ENCODE results near the gene CCL4L2.
"Not testable (repeated sequence)": the region's sequence is repeated elsewhere in the genome, so short reads cannot be mapped to it uniquely, and the experiment has no call there.

Gene CCL4L2

DNA sequence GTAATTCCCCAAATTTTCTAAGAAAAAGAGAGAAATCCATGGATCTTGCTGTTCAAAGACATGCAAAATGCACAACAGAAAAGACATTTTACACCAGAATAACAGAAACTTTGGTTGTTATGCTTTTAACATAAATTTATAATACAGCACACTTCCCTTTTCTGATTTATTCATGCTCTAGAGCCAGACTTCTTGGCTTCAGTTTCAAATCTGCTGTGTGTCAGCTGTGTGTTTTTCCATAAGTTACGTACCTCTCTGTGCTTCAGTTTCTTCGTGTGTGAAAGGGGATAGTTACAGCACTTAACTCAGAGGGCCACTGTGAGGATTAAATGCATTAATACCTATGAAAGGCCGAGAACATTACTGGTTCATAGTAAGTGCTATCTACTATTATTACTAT, 7.5 kb upstream of the CCL4L2 start:
- TF ChIP-seq SPI1 (IDR thresholded peaks at IDR 0.05; ENCODE audit: low read depth, low read length) (peak; percentile 62), POU2F2 (IDR thresholded peaks at IDR 0.05; ENCODE audit: low read depth, low read length) (no peak)
- DNase-seq (ENCODE audit: insufficient read length, low spot score) (no peak), FAIRE-seq (no peak)

DNA sequence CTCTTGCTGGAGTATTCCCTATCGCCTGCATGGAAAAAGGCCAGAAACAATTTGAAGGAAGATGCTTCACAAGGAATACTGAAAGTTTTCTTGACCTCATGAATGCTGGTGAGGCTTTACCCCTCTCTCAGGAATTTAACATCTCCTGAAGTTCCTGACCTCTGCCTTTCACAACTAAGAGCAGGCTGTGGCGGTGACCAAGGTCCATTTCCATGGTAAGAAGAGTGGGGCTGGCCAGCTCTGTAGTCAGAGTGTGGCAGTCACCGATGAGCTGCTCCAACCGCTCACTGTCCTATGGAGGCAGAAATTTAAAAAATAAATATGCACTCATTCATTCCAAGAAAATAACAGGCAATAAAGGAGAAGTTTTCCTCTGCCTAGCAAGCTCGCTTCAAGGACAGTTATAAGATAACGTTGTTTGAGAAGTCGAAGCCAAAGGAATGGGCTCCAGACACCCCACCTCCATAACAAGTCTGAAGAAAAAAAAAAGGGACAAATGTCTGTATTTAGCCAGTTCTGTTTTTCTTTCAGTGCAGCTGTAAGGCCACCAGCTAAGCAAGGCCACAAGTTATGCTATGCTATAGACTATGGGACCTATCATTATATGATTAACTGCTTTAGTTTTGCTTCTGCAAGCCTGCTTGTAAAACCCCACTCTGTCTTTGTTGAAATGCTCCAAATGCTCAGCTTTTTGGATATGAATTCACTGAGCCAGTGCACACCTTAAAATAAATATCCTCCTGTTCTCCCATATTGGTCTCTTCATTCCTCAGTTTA, 6.0 kb upstream of the CCL4L2 start:
- no peak for FAIRE-seq
- no peak for DNase-seq (ENCODE audit: insufficient read length, low spot score)
- TF ChIP-seq PAX5 (IDR thresholded peaks at IDR 0.05; ENCODE audit: insufficient read depth, low read length, severe bottlenecking): no peak
- TF ChIP-seq TAF1 (IDR thresholded peaks at IDR 0.05; ENCODE audit: low read depth, low read length): no peak
- no peak for TF ChIP-seq POLR2AphosphoS5 (IDR thresholded peaks at IDR 0.05; ENCODE audit: low read depth, low read length)

DNA sequence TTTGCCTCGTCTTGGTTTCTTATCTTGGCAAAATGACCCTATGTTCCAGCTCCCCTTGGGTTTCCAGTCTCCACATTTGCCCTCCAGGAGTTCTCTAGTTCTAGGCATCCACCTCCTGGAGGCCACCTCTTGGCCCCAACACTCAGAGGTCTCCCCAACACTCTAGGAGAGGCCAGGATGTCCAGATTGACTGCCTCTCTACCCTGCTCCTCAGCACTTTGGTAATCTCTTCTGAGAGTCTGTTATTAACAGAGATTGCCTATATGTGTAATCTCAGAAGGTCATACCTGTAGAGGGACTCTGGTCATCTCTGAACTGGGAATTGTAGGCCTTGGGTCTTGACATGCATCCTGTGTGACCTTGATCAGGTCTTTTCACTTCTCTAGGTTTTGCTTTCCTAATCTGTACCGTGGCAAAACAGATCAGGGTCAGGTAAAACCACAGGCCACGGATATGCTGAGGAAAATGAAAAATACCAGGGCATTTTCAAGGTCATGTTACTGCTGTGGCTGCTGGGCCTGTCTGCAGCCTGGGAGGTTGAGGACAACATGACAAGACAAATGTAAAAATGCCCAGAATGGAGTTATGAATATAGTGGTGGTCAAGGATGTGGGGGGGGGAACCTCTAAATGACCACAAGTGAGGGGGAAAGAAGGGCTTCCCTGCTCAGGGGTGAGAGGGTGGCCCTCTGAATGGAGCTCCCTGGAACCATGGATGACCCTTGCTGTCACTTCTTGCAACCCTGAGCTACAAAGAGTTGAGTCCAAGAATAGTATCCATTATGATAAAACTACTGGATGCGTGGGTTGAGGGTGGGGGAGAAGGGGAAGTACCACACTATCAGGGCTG, 5.0 kb upstream of the CCL4L2 start:
- FAIRE-seq (no peak), DNase-seq (ENCODE audit: insufficient read length, low spot score) (no peak)
- TF ChIP-seq POLR2AphosphoS5 (IDR thresholded peaks at IDR 0.05; ENCODE audit: low read depth, low read length): no peak
- no peak for TF ChIP-seq SPI1 (IDR thresholded peaks at IDR 0.05; ENCODE audit: low read depth, low read length)
- no peak for TF ChIP-seq PAX5 (IDR thresholded peaks at IDR 0.05; ENCODE audit: insufficient read depth, low read length, severe bottlenecking)
- TF ChIP-seq POU2F2 (IDR thresholded peaks at IDR 0.05; ENCODE audit: low read depth, low read length): no peak
- no peak for TF ChIP-seq POLR2A (IDR thresholded peaks at IDR 0.05; ENCODE audit: low read depth, low read length)
- TF ChIP-seq TAF1 (IDR thresholded peaks at IDR 0.05; ENCODE audit: low read depth, low read length): no peak

DNA sequence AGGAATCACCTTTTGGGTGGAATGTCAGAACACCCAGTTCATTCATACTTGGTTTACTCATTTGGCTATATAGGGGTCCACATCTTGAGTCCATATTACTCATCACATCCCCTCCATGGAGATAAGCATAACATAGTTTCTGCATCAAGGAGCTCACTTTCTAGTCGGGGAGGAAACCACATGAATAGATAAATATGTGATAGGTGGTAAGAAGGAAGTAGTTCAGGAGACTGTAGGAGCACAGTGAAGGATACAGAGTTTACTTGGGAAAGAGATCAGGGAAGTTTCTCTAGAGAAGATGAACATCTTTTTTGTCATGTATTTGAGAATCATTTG, 4.4 kb upstream of the CCL4L2 start:
- FAIRE-seq; DNase-seq (ENCODE audit: insufficient read length, low spot score): not testable (repeated sequence)

DNA sequence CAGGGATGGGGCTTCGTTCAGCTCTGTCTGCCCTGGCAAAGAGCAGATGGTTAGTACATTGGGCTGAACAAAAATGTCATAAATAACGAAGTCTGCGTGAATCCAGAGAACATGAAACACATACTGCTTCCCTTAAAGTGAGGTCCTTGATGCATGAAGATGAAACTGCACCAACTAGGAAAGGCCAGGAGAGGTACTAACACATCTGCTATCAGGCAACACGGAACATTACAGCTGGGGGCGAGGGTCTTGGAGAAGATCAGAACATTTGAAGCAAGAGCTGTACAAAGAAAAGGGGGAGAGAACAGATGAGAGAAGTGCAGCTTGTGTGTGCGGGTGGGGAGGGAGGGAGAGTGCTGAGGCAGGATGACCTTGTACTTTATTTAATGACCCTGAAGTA, 3.5 kb upstream of the CCL4L2 start:
- not testable (repeated sequence) for DNase-seq (ENCODE audit: insufficient read length, low spot score); FAIRE-seq

DNA sequence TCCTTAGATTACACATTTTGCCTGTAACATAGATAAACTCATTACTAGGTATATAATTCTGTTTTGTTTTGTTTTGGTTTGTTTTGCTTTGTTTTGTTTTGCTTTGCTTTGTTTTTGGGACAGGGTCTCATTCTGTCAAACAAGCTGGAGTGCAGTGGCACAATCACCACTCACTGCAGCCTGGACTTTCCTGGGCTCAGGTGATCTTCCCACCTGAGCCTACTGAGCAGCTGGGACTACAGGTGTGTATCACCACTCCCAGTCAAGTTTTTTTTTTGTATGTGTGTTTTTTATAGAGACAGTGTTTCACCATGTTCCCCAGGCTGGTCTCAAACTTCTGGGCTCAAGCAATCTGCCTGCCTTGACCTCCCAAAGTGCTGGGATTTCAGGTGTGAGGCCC, 1.3 kb upstream of the CCL4L2 start:
- TF ChIP-seq TAF1 (IDR thresholded peaks at IDR 0.05; ENCODE audit: low read depth, low read length) (no peak), POU2F2 (IDR thresholded peaks at IDR 0.05; ENCODE audit: low read depth, low read length) (no peak), POLR2AphosphoS5 (IDR thresholded peaks at IDR 0.05; ENCODE audit: low read depth, low read length) (no peak), POLR2A (IDR thresholded peaks at IDR 0.05; ENCODE audit: low read depth, low read length) (no peak)
- DNase-seq (ENCODE audit: insufficient read length, low spot score) (no peak), FAIRE-seq (no peak)

DNA sequence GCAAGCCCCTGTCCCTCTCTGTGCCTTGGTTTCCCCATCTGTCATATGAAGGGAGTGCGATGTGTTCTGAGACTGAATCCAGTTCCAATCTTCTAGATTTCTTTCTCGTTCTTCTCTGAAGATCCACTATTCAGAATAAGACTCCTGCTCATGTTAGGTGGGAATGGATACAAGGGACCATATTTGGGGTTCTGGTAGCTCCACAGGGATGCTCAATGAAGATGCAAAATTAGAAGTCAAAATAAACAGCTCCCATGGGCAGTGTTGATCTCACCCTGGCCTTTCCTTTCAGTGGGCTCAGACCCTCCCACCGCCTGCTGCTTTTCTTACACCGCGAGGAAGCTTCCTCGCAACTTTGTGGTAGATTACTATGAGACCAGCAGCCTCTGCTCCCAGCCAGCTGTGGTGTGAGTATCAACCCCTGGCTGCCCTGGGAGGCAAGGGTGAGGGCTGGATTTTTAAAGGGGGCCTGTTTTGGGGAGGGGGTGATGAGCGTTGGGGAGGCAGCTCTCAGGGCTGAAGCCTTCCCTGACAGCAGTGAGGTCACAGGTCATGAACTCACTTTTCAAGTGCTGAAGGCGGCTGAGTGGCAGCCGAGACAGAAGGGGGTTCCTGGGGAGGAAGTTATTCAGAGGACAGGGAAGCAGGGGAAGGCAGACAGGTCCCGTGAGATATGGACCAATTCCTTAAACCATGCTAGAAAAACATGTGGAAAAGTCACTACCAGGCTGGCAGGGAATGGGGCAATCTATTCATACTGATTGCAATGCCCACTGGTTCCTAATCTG, 815 bp downstream of the CCL4L2 start:
- FAIRE-seq; DNase-seq (ENCODE audit: insufficient read length, low spot score): not testable (repeated sequence)

DNA sequence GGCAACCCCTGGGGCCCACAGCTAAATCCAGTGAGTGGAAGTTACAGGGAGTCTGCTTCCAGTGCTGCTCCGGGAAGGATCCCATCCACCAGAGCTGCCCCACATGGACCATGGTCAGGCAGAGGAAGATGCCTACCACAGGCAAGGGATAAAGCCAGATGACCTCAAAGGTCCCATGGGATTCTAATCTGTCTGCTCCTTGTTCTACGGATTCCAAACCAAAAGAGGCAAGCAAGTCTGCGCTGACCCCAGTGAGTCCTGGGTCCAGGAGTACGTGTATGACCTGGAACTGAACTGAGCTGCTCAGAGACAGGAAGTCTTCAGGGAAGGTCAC, 1.4 kb downstream of the CCL4L2 start:
- DNase-seq (ENCODE audit: insufficient read length, low spot score) (no peak), FAIRE-seq (no peak)
- TF ChIP-seq POLR2AphosphoS5 (IDR thresholded peaks at IDR 0.05; ENCODE audit: low read depth, low read length) (no peak), POU2F2 (IDR thresholded peaks at IDR 0.05; ENCODE audit: low read depth, low read length) (no peak), POLR2A (IDR thresholded peaks at IDR 0.05; ENCODE audit: low read depth, low read length) (no peak), TAF1 (IDR thresholded peaks at IDR 0.05; ENCODE audit: low read depth, low read length) (no peak), SPI1 (IDR thresholded peaks at IDR 0.05; ENCODE audit: low read depth, low read length) (no peak), PAX5 (IDR thresholded peaks at IDR 0.05; ENCODE audit: insufficient read depth, low read length, severe bottlenecking) (no peak)

DNA sequence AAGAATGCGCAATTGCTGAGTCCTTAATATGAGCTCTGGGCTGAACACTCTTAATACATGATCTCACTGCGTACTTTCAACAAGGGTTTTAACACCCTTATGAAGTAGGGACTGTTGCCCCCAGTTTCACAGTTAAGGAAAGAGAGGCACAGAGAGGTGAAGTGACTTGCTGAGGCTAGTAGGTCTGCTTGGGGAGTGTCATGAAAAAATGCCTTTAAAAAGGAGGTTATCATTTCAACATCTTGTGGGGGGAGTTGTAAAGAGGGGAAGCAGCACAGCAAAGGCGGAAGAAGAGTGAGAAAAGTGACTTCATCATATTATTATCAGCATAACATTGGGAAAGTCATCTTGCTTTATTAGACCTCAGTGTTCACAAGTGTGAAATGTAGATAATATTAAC, 2.1 kb downstream of the CCL4L2 start:
- FAIRE-seq (no peak), DNase-seq (ENCODE audit: insufficient read length, low spot score) (no peak)
- TF ChIP-seq POU2F2 (IDR thresholded peaks at IDR 0.05; ENCODE audit: low read depth, low read length) (no peak), PAX5 (IDR thresholded peaks at IDR 0.05; ENCODE audit: insufficient read depth, low read length, severe bottlenecking) (no peak), POLR2AphosphoS5 (IDR thresholded peaks at IDR 0.05; ENCODE audit: low read depth, low read length) (no peak), SPI1 (IDR thresholded peaks at IDR 0.05; ENCODE audit: low read depth, low read length) (no peak), POLR2A (IDR thresholded peaks at IDR 0.05; ENCODE audit: low read depth, low read length) (no peak), TAF1 (IDR thresholded peaks at IDR 0.05; ENCODE audit: low read depth, low read length) (no peak)

DNA sequence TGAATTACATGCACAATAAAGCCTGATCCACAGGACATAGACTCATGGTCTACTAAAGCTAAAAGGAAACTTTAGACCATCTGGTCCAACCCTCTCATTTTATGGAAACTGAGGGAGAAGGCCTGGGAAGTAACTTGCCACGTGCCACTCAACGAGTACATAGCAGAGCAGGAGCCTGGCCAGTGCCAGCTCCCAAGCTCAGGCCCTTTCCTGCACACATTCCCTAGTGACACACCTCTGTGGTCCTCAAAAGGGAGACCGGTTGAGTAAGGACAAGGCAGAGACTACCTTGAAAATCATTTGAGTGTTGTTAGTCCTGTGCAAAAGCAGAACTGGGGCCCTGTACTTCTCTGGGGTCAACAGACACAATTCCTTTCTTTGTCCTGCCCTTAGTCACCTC, 2.8 kb downstream of the CCL4L2 start:
- FAIRE-seq (no peak), DNase-seq (ENCODE audit: insufficient read length, low spot score) (no peak)
- no peak for TF ChIP-seq POLR2A (IDR thresholded peaks at IDR 0.05; ENCODE audit: low read depth, low read length)
- no peak for TF ChIP-seq TAF1 (IDR thresholded peaks at IDR 0.05; ENCODE audit: low read depth, low read length)
- TF ChIP-seq POLR2AphosphoS5 (IDR thresholded peaks at IDR 0.05; ENCODE audit: low read depth, low read length): no peak
- TF ChIP-seq PAX5 (IDR thresholded peaks at IDR 0.05; ENCODE audit: insufficient read depth, low read length, severe bottlenecking): no peak
- no peak for TF ChIP-seq SPI1 (IDR thresholded peaks at IDR 0.05; ENCODE audit: low read depth, low read length)
- TF ChIP-seq POU2F2 (IDR thresholded peaks at IDR 0.05; ENCODE audit: low read depth, low read length): no peak
